Gastrocnemius medialis (tissue), 4 donors: ENCODE results near the gene TBC1D8.

Source experiments
- POLR2A ChIP-seq, 2 donors: fragments of 450-650 bp; IDR thresholded peaks; one replicate each; pipeline ENCODE4 v1.6.1; 2017; ENCODE audit warnings: antibody characterized with exemption in 2 of 2, mild to moderate bottlenecking in 2 of 2, moderate library complexity in 2 of 2
- TF ChIP-seq, protein P1 (sequence below), 5 experiments: fragments of 450-650 bp in 3 of 5; fragments of 200-600 bp in 2 of 5; sonication (generic) in 2 of 5; IDR thresholded peaks in 4 of 5; conservative IDR thresholded peaks in 1 of 5; 1 replicate in 4 of 5; 2 replicates in 1 of 5; pipeline ENCODE4 v1.5.1; 2016 to 2019; ENCODE audit warnings: antibody characterized with exemption in 5 of 5, mild to moderate bottlenecking in 3 of 5, moderate library complexity in 3 of 5

DNA sequence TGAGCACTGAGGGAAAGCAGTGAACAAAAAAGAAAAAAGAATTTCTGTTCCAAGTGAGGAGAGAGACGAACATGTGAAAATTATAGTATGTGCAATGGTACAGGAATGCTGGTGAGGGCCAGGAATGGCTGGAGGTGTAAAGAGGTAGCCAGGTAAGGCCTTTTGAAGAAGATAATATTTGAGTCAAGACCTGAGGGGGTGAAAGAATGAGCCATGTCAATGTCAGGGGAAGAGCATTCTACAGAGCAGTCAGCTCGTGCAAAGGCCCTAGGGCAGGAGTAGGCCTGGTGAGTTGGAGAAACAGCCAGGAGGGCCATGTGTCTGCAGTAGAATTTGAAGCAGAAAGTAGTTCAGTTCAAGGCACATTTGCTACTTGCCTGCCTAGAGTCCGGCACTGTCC is 161.5 kb downstream of the TBC1D8 start:
- TF ChIP-seq, protein P1, sequence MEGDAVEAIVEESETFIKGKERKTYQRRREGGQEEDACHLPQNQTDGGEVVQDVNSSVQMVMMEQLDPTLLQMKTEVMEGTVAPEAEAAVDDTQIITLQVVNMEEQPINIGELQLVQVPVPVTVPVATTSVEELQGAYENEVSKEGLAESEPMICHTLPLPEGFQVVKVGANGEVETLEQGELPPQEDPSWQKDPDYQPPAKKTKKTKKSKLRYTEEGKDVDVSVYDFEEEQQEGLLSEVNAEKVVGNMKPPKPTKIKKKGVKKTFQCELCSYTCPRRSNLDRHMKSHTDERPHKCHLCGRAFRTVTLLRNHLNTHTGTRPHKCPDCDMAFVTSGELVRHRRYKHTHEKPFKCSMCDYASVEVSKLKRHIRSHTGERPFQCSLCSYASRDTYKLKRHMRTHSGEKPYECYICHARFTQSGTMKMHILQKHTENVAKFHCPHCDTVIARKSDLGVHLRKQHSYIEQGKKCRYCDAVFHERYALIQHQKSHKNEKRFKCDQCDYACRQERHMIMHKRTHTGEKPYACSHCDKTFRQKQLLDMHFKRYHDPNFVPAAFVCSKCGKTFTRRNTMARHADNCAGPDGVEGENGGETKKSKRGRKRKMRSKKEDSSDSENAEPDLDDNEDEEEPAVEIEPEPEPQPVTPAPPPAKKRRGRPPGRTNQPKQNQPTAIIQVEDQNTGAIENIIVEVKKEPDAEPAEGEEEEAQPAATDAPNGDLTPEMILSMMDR (IDR thresholded peaks at IDR 0.05 in 4 of 5, conservative IDR thresholded peaks at IDR 0.05 in 1 of 5): no peak
- TF ChIP-seq POLR2A (IDR thresholded peaks at IDR 0.05): no peak
